Parathyroid adenoma (tissue), 2 donors: ENCODE results near the gene KRTDAP.

Experiments used
- H2AFZ ChIP-seq: fragments of 300-600 bp; sonication (generic); one replicate; pipeline ENCODE4 v1.7.0; 2017; ENCODE audit warnings: antibody characterized with exemption, mild to moderate bottlenecking
- H3K27ac ChIP-seq: fragments of 300-600 bp; sonication (generic); one replicate; pipeline ENCODE4 v1.7.0; 2017
- H3K27me3 ChIP-seq: fragments of 300-600 bp; sonication (generic); one replicate; pipeline ENCODE4 v1.7.0; 2017; ENCODE audit warnings: low read length; ENCODE audit not compliant: control insufficient read depth, insufficient read depth
- H3K36me3 ChIP-seq: fragments of 300-600 bp; sonication (generic); one replicate; pipeline ENCODE4 v1.7.0; 2017; ENCODE audit warnings: low read length; ENCODE audit not compliant: control insufficient read depth, insufficient read depth
- H3K4me1 ChIP-seq: fragments of 300-600 bp; sonication (generic); one replicate; pipeline ENCODE4 v1.7.0; 2017; ENCODE audit warnings: control low read depth
- H3K4me2 ChIP-seq: fragments of 300-600 bp; sonication (generic); one replicate; pipeline ENCODE4 v1.7.0; 2017; ENCODE audit warnings: low read length
- H3K4me3 ChIP-seq: fragments of 300-600 bp; sonication (generic); one replicate; pipeline ENCODE4 v1.7.0; 2017; ENCODE audit warnings: low read depth, low read length
- H3K79me2 ChIP-seq: fragments of 300-600 bp; sonication (generic); one replicate; pipeline ENCODE4 v1.7.0; 2017; ENCODE audit warnings: control low read depth
- H3K9ac ChIP-seq: fragments of 300-600 bp; sonication (generic); one replicate; pipeline ENCODE4 v1.7.0; 2017; ENCODE audit warnings: mild to moderate bottlenecking
- H3K9me3 ChIP-seq: fragments of 300-600 bp; sonication (generic); one replicate; pipeline ENCODE4 v1.7.0; 2017; ENCODE audit warnings: low read length; ENCODE audit not compliant: control insufficient read depth
- TF ChIP-seq, protein P1 (sequence below): fragments of 300-600 bp; sonication (generic); IDR thresholded peaks from one replicate; pipeline ENCODE4 v1.7.0; 2017; ENCODE audit warnings: antibody characterized with exemption, mild to moderate bottlenecking
- donor health status: primary hyperparathyroidism.

KRTDAP gene

DNA sequence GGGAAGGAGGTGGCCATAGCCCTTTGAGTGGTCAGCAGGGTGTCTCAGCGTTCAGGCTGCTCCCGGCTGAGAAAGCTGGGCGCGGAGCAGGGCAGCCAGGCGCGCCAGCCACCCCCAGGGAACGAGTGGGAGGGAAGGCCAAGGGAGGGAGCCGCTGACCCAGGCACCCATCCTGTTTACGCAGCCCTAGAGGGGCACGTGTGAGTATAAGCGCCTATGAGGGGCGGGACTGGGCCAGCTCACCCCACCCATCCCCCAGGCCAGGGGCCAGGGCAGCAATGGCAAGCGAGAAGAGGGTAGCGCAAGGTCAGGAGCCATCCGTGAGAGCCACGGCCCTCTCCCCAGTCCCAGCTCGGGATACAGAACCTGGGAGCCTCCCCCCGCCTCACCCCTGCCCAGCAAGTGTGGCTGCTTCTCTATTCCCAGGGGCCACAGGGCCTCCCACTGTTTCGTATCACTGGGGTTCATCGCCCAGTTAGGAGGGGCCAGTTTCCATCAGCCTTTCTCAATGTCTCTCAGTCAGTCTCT, 24.1 kb upstream of the KRTDAP start:
- no peaks in the 10 kb centered on the region for H3K9me3 ChIP-seq
- H2AFZ ChIP-seq, result peak overlapping the region; percentile 79
- H3K27ac ChIP-seq, result no peak overlapping the region
- no peaks in the 10 kb centered on the region for H3K36me3 ChIP-seq
- H3K27me3 ChIP-seq, result no peaks in the 10 kb centered on the region
- no peak overlapping the region for H3K9ac ChIP-seq
- no peak overlapping the region for H3K4me2 ChIP-seq
- no peaks in the 10 kb centered on the region for H3K79me2 ChIP-seq
- H3K4me3 ChIP-seq, result no peak overlapping the region
- TF ChIP-seq, protein P1, sequence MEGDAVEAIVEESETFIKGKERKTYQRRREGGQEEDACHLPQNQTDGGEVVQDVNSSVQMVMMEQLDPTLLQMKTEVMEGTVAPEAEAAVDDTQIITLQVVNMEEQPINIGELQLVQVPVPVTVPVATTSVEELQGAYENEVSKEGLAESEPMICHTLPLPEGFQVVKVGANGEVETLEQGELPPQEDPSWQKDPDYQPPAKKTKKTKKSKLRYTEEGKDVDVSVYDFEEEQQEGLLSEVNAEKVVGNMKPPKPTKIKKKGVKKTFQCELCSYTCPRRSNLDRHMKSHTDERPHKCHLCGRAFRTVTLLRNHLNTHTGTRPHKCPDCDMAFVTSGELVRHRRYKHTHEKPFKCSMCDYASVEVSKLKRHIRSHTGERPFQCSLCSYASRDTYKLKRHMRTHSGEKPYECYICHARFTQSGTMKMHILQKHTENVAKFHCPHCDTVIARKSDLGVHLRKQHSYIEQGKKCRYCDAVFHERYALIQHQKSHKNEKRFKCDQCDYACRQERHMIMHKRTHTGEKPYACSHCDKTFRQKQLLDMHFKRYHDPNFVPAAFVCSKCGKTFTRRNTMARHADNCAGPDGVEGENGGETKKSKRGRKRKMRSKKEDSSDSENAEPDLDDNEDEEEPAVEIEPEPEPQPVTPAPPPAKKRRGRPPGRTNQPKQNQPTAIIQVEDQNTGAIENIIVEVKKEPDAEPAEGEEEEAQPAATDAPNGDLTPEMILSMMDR, result no peak
- H3K4me1 ChIP-seq, result peaks cover 5% of the 10 kb centered on the region

DNA sequence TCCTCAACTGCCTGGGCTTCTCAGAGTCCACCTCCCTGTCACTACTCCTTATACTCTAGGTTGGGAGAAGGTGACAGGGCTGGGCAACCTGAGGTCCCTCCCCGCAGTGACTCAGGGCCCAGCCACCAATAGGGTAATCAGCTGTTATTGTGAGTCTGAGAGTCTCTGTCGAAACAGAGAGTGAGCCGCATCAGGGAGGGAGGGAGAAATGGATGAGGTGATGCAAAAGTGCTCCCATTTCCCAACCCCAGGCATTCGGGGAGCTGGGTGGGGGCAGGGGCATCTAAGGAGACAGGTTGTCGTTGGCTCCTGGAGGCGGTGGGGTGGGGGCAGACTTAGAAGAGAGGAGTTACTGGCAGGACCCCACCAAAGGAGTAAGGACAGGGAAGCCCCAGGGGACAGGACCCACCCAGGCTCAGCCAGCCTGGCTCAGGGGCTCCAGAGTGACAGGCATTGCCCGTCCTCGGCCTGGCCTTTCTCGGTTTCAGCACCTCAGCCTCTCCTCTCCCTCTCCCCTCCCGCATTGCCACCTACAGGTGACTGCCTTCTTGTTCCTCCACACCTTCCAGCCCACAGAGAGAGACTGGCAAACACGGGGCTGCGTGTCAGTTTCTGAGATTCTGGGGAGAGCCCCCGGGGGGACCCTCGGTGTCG, 23.5 kb upstream of the KRTDAP start, which contains the start of gene DMKN:
TSS of gene DMKN (minus strand) at position 22 of the 654 bp plus-strand sequence. CDS start 174 bp downstream, outside the sequence.
- H3K27me3 ChIP-seq, result no peaks in the 10 kb centered on the region

DNA sequence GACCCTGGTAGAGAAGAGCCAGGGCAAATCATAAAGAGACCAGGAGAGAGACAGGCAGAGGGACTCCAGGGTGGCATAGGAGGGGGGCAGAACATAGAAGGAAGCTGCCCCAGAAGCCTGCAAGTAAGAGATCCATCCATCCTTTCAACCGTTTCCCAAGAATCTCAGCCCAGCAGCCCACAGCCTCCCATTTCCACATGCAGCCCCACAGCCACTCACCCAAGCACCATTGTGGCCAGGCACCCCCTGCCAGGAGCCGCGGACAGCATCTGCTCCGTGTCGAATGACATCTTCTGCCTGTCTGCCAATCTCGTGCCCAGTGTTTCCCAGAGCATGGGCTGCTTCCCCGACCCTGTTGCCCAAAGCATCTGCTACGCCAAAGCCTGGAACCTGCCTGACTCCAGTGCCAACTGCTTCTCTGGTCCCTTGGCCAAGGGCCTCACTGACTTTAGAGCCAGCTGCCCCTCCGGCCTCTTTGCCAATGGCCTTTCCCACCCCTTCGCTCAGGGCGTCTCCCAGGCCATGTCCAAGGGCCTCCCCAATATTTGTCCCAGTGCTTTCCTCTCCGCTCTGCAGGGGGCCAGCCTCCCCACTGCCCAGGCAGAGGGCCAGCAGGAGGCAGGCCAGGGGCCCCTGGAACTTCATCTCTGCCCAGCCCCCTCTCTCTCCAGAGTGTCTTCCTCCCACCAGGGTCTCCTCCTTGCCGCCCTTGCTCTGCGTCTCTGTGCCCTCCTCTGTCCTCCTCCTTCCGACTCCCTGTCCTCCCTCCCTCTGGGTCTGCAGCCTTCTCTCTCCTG, 22.8 kb upstream of the KRTDAP start:
- no peaks in the 10 kb centered on the region for H3K27me3 ChIP-seq
- no peak overlapping the region for H3K4me3 ChIP-seq
- no peaks in the 10 kb centered on the region for H3K9me3 ChIP-seq
- no peak overlapping the region for H3K9ac ChIP-seq
- no peak overlapping the region for H2AFZ ChIP-seq
- H3K27ac ChIP-seq, result no peak overlapping the region
- H3K79me2 ChIP-seq, result no peaks in the 10 kb centered on the region
- TF ChIP-seq, protein P1, result no peak
- H3K4me2 ChIP-seq, result no peak overlapping the region
- H3K36me3 ChIP-seq, result no peaks in the 10 kb centered on the region
- H3K4me1 ChIP-seq, result peaks cover 5% of the 10 kb centered on the region

More for the DNA sequence above, 23.5 kb upstream of the KRTDAP start, which contains the start of gene DMKN:
- TF ChIP-seq, protein P1, result peak; percentile 18
- no peak within 1 kb of the TSS for H3K9ac ChIP-seq
- H3K27ac ChIP-seq, result no peak within 1 kb of the TSS
- no peaks in the 10 kb centered on the region for H3K9me3 ChIP-seq
- peaks cover 5% of the 10 kb centered on the region for H3K4me1 ChIP-seq
- no peak within 1 kb of the TSS for H3K4me3 ChIP-seq
- H3K36me3 ChIP-seq, result no peaks in the 10 kb centered on the region
- H3K79me2 ChIP-seq, result no peaks in the 10 kb centered on the region
- no peak within 1 kb of the TSS for H3K4me2 ChIP-seq
- peak within 1 kb of the TSS; percentile 79 for H2AFZ ChIP-seq

DNA sequence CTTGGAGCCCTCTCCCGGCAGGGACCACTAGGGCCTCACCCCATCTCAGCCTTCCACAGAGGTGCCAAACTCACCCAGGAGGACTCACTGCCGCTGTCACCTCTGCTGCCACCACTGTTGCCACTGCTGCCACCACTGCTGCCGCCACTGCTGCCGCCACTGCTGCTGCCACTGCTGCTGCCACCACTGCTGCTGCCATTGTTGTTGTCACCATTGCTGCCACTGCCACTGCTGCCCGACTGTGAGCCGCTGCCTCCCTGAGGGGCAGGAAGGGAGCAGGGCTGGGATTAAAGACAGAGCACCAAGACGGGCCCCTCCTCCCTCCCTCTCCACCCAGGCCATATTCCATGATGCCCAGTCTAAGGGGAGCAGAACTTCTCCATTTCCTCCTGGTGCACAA, 21.1 kb upstream of the KRTDAP start:
- no peaks in the 10 kb centered on the region for H3K79me2 ChIP-seq
- no peak overlapping the region for H3K9ac ChIP-seq
- no peaks in the 10 kb centered on the region for H3K27me3 ChIP-seq
- H3K4me1 ChIP-seq, result peaks cover 5% of the 10 kb centered on the region
- H3K27ac ChIP-seq, result no peak overlapping the region
- no peaks in the 10 kb centered on the region for H3K9me3 ChIP-seq
- H2AFZ ChIP-seq, result no peak overlapping the region
- H3K36me3 ChIP-seq, result no peaks in the 10 kb centered on the region
- no peak overlapping the region for H3K4me3 ChIP-seq
- TF ChIP-seq, protein P1, result no peak
- H3K4me2 ChIP-seq, result no peak overlapping the region
